Upper lobe of left lung (tissue), 6 donors: ENCODE data around the gene PTPN12. TPM values are rescaled to one million over a fixed set of nuclear protein-coding genes. Genes with fewer than 3 reads are reported as not detected.

Experiments
- ATAC-seq, 2 donors: fragments of 200-7000 bp; cut with Tn5 transposase; one replicate each; pipeline ENCODE4 v1.9.1; 2022; ENCODE audit warnings: mild to moderate bottlenecking in 2 of 2, moderate library complexity in 2 of 2; ENCODE audit not compliant: low FRiP score in 2 of 2
- DNase-seq, 2 donors: peaks; one replicate each; pipeline ENCODE4 v3.0.0-alpha.2; 2019 to 2020
- H3K27ac ChIP-seq, 4 donors: fragments of 200-600 bp; sonication (generic); one replicate each; pipeline ENCODE4 v1.5.1; 2016 to 2019
- H3K27me3 ChIP-seq, 4 donors: fragments of 200-600 bp; sonication (generic); one replicate each; pipeline ENCODE4 v1.5.1; 2017 to 2019
- H3K36me3 ChIP-seq, 4 donors: fragments of 200-600 bp; sonication (generic); one replicate each; pipeline ENCODE4 v1.5.1; 2016 to 2019
- H3K4me1 ChIP-seq, 4 donors: fragments of 200-600 bp; sonication (generic); one replicate each; pipeline ENCODE4 v1.5.1; 2018 to 2019
- H3K4me3 ChIP-seq, 4 donors: fragments of 200-600 bp; sonication (generic); one replicate each; pipeline ENCODE4 v1.5.1; 2017 to 2019; ENCODE audit warnings: mild to moderate bottlenecking in 2 of 4, moderate library complexity in 1 of 4
- H3K9me3 ChIP-seq, 4 donors: fragments of 200-600 bp; sonication (generic); one replicate each; pipeline ENCODE4 v1.5.1; 2018 to 2019
- EP300 ChIP-seq, 4 donors: sonication (generic); formaldehyde crosslinking; IDR thresholded peaks; one replicate each; pipeline ENCODE4 v1.5.1; 2017; ENCODE audit warnings: antibody characterized with exemption in 4 of 4, control low read depth in 2 of 4
- POLR2A ChIP-seq, 4 donors: fragments of 450-650 bp; IDR thresholded peaks; one replicate each; pipeline ENCODE4 v1.5.1; 2016 to 2017; ENCODE audit warnings: antibody characterized with exemption in 4 of 4, mild to moderate bottlenecking in 2 of 4
- POLR2AphosphoS5 ChIP-seq, 2 donors: sonication (generic); formaldehyde crosslinking; IDR thresholded peaks; one replicate each; pipeline ENCODE4 v1.5.1; 2017; ENCODE audit warnings: antibody characterized with exemption in 2 of 2
- WGBS, 2 donors: methylation state at CpG; one replicate each; pipeline ENCODE4 v1.1.5; 2017 to 2018; 5-methylcytosine and 5-hydroxymethylcytosine counted together
- total RNA-seq, 6 donors: library from RNA; depleted of rRNA in 4 of 6; stranded (reverse); fragments of >200 nt in 4 of 6; gene quantifications; one replicate each; pipeline versions ENCODE4 v1.1.0 to v1.2.1, GENCODE V29; 2016 to 2021
- TF ChIP-seq, protein P1 (sequence below), 6 experiments: fragments of 450-650 bp in 4 of 6; fragments of 200-600 bp in 2 of 6; sonication (generic) in 2 of 6; IDR thresholded peaks; one replicate each; pipeline ENCODE4 v1.5.1; 2016 to 2019; ENCODE audit warnings: antibody characterized with exemption in 6 of 6
- donor health status: DM: no; HTN: no; CAD: no; lungs with moderate emphysema.
- donor health status: DM: no; HTN: yes; CAD: no; lungs with severe emphysema.

PTPN12 gene
- 100 to 1,000 TPM; 104 to 211 (median 136) TPM for total RNA-seq

DNA sequence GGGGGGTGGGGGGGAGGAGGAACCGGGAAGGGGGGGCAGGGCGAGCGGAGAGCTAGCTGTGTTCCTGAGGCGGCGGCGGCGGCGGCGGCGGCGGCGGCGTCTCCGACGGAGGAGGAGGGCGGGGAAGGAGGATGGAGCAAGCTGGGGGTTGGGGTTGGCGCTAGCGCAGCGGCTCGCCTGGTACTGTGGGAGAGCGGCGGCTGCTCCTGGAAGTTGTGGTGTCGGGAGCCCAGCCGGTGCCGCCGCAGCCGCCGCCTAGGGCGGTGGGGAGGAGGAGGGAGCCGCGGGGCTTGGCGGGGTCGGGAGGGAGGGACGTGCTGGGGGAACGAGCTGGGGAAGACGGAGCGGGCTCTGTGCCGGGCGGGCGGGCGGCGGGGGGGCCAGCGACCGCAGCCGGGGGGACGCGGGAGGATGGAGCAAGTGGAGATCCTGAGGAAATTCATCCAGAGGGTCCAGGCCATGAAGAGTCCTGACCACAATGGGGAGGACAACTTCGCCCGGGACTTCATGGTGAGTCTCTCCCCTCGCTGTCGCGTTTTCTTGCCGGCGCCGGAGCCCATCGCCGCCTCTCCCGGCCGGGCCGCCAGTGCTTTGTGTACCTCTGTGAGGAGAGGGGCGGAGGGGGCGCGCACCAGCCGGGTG is at the start of gene PTPN12:
Gene PTPN12 (plus strand): TSS at position 160 of the 642 bp plus-strand sequence. CDS start 252 bp downstream, at position 412.
- H3K27me3 ChIP-seq: no peaks in the 10 kb centered on the region
- peak within 1 kb of the TSS; percentile 81 to 95 (median 92) for H3K4me3 ChIP-seq
- DNase-seq (peak; percentile 35 to 94), ATAC-seq (peak; percentile 73 to 78)
- H3K36me3 ChIP-seq: no peaks in the 10 kb centered on the region
- TF ChIP-seq POLR2AphosphoS5 (IDR thresholded peaks at IDR 0.05): no peak
- no peak for TF ChIP-seq EP300 (IDR thresholded peaks at IDR 0.05)
- H3K4me1 ChIP-seq: peaks cover 28 to 35% (median 31%) of the 10 kb centered on the region in 4 donors
- WGBS, 2 donors: 0% methylated on average over 4 to 15 of the region's 64 CpGs
- no peaks in the 10 kb centered on the region for H3K9me3 ChIP-seq
- H3K27ac ChIP-seq: peak within 1 kb of the TSS; percentile 98 to 100 (median 100)

DNA sequence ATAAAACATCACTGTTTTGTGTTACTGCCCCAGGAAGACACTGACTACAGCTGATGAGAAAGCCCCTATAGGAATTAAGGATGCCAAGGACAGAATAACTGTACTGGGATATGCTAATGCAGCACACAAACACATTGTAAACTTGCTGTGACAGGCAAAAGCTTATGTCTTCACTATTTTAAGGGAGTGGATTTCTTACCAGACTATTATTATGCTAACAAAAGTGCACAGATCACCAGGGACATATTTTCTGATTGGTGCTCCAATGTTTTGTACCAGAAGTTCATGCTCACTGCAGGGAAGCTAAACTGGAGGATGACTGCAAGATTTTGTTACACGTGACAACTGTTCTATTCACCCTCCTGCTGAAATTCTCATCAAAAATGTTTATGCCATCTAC is 48.1 kb upstream of the PTPN12 start:
- TF ChIP-seq POLR2A (IDR thresholded peaks at IDR 0.05) (no peak), POLR2AphosphoS5 (IDR thresholded peaks at IDR 0.05) (no peak)
- Histone ChIP-seq H3K9me3 (peaks cover 0 to 5% (median 2%) of the 10 kb centered on the region in 4 donors), H3K36me3 (no peaks in the 10 kb centered on the region), H3K4me3 (no peak overlapping the region), H3K27me3 (no peaks in the 10 kb centered on the region), H3K27ac (no peak overlapping the region), H3K4me1 (no peaks in the 10 kb centered on the region)
- ATAC-seq: no peak
- DNase-seq: no peak
- WGBS, 2 donors: 83 to 95% methylated on average over 1 of the region's 1 CpG

DNA sequence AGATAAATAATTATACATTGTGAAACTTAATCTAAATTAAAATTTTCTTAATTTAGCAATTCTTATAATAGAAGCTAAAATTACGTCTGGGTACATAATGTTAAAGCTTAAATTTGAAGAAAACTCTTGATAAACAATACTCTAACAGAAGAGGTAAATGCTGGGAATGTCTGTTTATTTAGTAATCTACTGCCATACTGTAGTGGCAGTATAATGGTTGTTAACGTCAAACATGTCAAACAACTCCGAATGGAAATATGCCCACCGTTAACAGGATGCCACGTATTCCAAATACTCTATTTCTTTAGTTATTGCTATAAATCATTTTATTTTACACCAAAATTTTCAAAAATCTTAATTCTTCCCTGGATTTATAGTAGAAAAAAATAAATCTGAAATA is 40.0 kb upstream of the PTPN12 start:
- H3K27ac ChIP-seq: no peak overlapping the region
- H3K4me3 ChIP-seq: no peak overlapping the region
- no peak for DNase-seq
- 64 to 77% methylated on average over 5 of the region's 5 CpGs for WGBS, 2 donors
- H3K36me3 ChIP-seq: no peaks in the 10 kb centered on the region
- no peaks in the 10 kb centered on the region for H3K27me3 ChIP-seq
- TF ChIP-seq EP300 (IDR thresholded peaks at IDR 0.05): peak in 1 of 4 donors; percentile 65
- TF ChIP-seq POLR2A (IDR thresholded peaks at IDR 0.05): no peak
- peaks cover 0 to 11% (median 4%) of the 10 kb centered on the region in 4 donors for H3K9me3 ChIP-seq
- no peak for ATAC-seq
- peaks cover 6 to 7% (median 6%) of the 10 kb centered on the region in 4 donors for H3K4me1 ChIP-seq

DNA sequence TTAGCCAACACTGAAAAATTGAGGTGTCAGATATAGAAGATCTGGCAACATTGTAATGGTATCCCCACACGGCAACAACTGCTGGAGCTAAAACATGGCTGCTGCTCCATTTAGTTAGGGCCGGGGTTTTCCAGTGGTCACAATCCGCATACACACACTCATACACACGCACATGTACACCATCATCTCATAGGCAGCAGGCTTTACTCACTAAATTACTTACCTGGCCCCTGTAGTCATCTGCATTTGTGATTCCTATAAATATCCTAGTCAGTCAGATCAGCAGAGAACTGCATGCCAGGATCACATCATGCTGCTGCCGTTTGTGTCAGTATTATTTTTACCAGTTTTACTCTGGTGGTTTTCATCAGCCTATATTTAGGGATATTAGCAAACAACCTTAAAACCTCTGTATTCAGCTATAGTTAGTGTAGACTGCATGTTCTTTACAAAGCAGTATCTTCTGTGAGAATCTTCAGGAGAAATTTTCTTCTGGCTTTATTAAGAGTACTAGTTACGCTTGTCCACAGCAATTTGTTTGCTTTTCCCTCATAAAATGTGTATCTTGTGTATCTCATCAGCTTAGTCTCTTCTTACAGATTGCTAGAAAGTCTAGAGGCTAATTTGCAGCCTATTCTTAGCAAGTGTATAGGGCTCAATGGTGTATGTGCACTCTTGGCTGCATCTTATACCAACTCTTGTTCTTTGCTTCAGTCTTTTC is 38.3 kb upstream of the PTPN12 start:
- WGBS, 2 donors: 87 to 89% methylated on average over 6 of the region's 6 CpGs
- Histone ChIP-seq H3K4me3 (no peak overlapping the region), H3K27ac (no peak overlapping the region), H3K36me3 (no peaks in the 10 kb centered on the region), H3K4me1 (peaks cover 6 to 7% (median 6%) of the 10 kb centered on the region in 4 donors), H3K9me3 (peaks cover 0 to 8% (median 3%) of the 10 kb centered on the region in 4 donors), H3K27me3 (no peaks in the 10 kb centered on the region)
- no peak for TF ChIP-seq POLR2AphosphoS5 (IDR thresholded peaks at IDR 0.05)
- no peak for TF ChIP-seq POLR2A (IDR thresholded peaks at IDR 0.05)
- TF ChIP-seq, protein P1, sequence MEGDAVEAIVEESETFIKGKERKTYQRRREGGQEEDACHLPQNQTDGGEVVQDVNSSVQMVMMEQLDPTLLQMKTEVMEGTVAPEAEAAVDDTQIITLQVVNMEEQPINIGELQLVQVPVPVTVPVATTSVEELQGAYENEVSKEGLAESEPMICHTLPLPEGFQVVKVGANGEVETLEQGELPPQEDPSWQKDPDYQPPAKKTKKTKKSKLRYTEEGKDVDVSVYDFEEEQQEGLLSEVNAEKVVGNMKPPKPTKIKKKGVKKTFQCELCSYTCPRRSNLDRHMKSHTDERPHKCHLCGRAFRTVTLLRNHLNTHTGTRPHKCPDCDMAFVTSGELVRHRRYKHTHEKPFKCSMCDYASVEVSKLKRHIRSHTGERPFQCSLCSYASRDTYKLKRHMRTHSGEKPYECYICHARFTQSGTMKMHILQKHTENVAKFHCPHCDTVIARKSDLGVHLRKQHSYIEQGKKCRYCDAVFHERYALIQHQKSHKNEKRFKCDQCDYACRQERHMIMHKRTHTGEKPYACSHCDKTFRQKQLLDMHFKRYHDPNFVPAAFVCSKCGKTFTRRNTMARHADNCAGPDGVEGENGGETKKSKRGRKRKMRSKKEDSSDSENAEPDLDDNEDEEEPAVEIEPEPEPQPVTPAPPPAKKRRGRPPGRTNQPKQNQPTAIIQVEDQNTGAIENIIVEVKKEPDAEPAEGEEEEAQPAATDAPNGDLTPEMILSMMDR (IDR thresholded peaks at IDR 0.05): no peak
- no peak for TF ChIP-seq EP300 (IDR thresholded peaks at IDR 0.05)
- no peak for DNase-seq
- no peak for ATAC-seq

DNA sequence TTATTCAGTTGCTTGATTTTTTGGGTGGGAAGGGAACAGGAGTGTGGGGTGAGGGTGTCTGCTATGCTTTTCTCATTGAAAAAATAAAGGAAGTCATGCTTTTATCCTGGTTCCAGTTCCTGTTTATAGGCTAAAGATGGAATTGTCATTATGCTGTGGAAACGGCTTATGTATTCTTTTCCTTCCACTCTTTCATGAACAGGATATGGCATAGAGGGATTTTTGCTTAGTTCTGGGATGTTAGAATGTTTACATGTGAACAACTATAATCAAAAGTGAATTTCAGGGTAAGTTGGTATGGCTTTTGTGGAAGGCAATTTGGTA is 35.9 kb upstream of the PTPN12 start:
- Histone ChIP-seq H3K36me3 (no peaks in the 10 kb centered on the region), H3K4me3 (no peak overlapping the region), H3K9me3 (no peaks in the 10 kb centered on the region), H3K27me3 (no peaks in the 10 kb centered on the region), H3K4me1 (peaks cover 6 to 7% (median 6%) of the 10 kb centered on the region in 4 donors), H3K27ac (peak overlapping the region in 2 of 4 donors; percentile 4 to 27)
- TF ChIP-seq, protein P1 (IDR thresholded peaks at IDR 0.05): no peak
- TF ChIP-seq POLR2A (IDR thresholded peaks at IDR 0.05): no peak
- TF ChIP-seq POLR2AphosphoS5 (IDR thresholded peaks at IDR 0.05): no peak
- no peak for TF ChIP-seq EP300 (IDR thresholded peaks at IDR 0.05)
- 38 to 42% methylated on average over 1 of the region's 1 CpG for WGBS, 2 donors
- DNase-seq (no peak), ATAC-seq (no peak)

DNA sequence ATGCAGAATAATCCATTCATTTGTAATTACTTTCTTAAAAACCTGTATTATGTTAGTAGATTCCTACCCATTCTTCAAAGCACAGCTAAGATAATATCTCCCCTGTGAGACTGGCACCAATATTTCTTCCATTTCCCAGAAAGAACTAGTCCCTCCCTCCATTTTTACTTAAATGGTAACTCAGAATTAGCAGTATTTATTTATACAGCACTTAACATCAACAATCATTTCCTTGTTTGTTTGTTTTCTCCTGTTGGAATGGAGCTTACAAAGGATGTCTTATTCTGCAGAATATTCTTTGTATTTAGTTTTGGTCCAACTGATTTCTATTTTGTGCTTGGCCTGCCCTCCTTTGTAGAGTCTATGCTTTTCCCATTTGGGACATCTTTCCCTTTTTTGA is 32.1 kb upstream of the PTPN12 start:
- Histone ChIP-seq H3K4me3 (no peak overlapping the region), H3K27ac (no peak overlapping the region), H3K9me3 (no peaks in the 10 kb centered on the region), H3K36me3 (no peaks in the 10 kb centered on the region), H3K4me1 (peaks cover 6 to 7% (median 6%) of the 10 kb centered on the region in 4 donors), H3K27me3 (no peaks in the 10 kb centered on the region)
- no peak for ATAC-seq
- DNase-seq: no peak
- TF ChIP-seq, protein P1 (IDR thresholded peaks at IDR 0.05): no peak
- no peak for TF ChIP-seq EP300 (IDR thresholded peaks at IDR 0.05)
- no peak for TF ChIP-seq POLR2A (IDR thresholded peaks at IDR 0.05)
- TF ChIP-seq POLR2AphosphoS5 (IDR thresholded peaks at IDR 0.05): no peak
